Measurements from ENCODE around the gene LY6G5B. TPM values are rescaled to one million over a fixed set of nuclear protein-coding genes. Genes with fewer than 3 reads are reported as not detected.

Gene LY6G5B
- total and polyA plus RNA-seq, 2 of the 4 experiments (the other 2 are of a cell fraction) = 2.2 to 13.6 TPM

- peak; percentile 94 for ATAC-seq (ENCODE audit: low read depth)
- intact Hi-C loops (cut with micrococcal nuclease) = loop anchor here (1.0 to 2.0 kb wide), 3 partner anchors 28 to 131 kb away; no protein-coding TSS in a partner anchor
- CTCF ChIA-PET = interaction anchor here (0.7 to 1.3 kb wide), 3 partner anchors 13 to 88 kb away, joined by 3 read pairs; no protein-coding TSS in a partner anchor
These were observed 33.3 kb downstream of the LY6G5B start, which contains the start of gene ABHD16A for GRCh38 chr6:31702819-31703716. Gene ABHD16A (minus strand): TSS chr6:31703324. CDS start chr6:31703281, 43 bp downstream.

More at GRCh38 chr6:31702819-31703716, 33.3 kb downstream of the LY6G5B start, which contains the start of gene ABHD16A:
- no TSS peak for BruUV-seq (replicated peaks)
- H3K4me2 ChIP-seq (ENCODE audit: low read depth, low read length) = peak within 1 kb of the TSS; percentile 97
- no peak within 1 kb of the TSS for H2BK20ac ChIP-seq (ENCODE audit: low read depth, low read length)
- peak within 1 kb of the TSS; percentile 90 for H3K14ac ChIP-seq (replicated peaks; ENCODE audit: low read depth, low read length)
- peak within 1 kb of the TSS; percentile 88 for H2AK9ac ChIP-seq (replicated peaks; ENCODE audit: low read depth, low read length, poor library complexity)
- peaks cover 21 to 36% of the 10 kb centered on the region in 2 experiments for H3K79me1 ChIP-seq (ENCODE audit: low read depth in 1 of 2, low read length in 2 of 2)
- peak within 1 kb of the TSS; percentile 78 for H3K23ac ChIP-seq (ENCODE audit: low read depth, low read length)
- H4K5ac ChIP-seq (ENCODE audit: low read depth, low read length) = peak within 1 kb of the TSS; percentile 91
- 4% methylated on average over 29 of the region's 54 CpGs; no CpG with 5 or more reads in 1 of the 2 experiments for WGBS, 2 experiments (ENCODE audit: extremely low coverage in 2 of 2, insufficient read length in 1 of 2)
- peak within 1 kb of the TSS; percentile 70 for H3K4ac ChIP-seq (ENCODE audit: low read depth, low read length)
- DNase-seq = peak; percentile 98
- peak within 1 kb of the TSS; percentile 79 to 97 for H4K8ac ChIP-seq (ENCODE audit: low read depth in 2 of 2, low read length in 2 of 2)
- in situ Hi-C loops (cut with MboI; ENCODE audit: low sequenced_read_pairs) = no loop called here
- H3K9ac ChIP-seq (ENCODE audit: low read depth, low read length) = peak within 1 kb of the TSS; percentile 77
- peak within 1 kb of the TSS; percentile 92 for H2AFZ ChIP-seq (replicated peaks; ENCODE audit: low read length, poor library complexity)
- 0 out of 2 replicates have a peak, but pooled peaks cover 7% of the 10 kb centered on the region for H4K20me1 ChIP-seq (ENCODE audit: insufficient read depth, low read length)
- H2BK120ac ChIP-seq (ENCODE audit: low read depth, low read length) = peak within 1 kb of the TSS; percentile 9
- peaks cover 10% of the 10 kb centered on the region for H3K9me1 ChIP-seq (ENCODE audit: insufficient read depth, low read length)
- H3K36me3 ChIP-seq (ENCODE audit: control insufficient read depth, insufficient read depth, low read length) = peaks cover 10% of the 10 kb centered on the region
- peak within 1 kb of the TSS; percentile 83 for H3K18ac ChIP-seq (ENCODE audit: low read depth, low read length)
- POLR2A ChIA-PET (ENCODE audit: unreplicated experiment) = interaction anchor here (0.5 to 1.2 kb wide), 2 partner anchors 42 to 97 kb away, joined by 3 to 11 read pairs; partner anchors contain the start of gene C6orf47
- H2BK15ac ChIP-seq (ENCODE audit: low read depth, low read length) = peak within 1 kb of the TSS; percentile 21; the same call in 1 of the 3 replicates
- TF ChIP-seq CEBPB (IDR thresholded peaks at IDR 0.05; ENCODE audit: low read depth, low read length) (peak; percentile 100), MAZ (IDR thresholded peaks at IDR 0.05; ENCODE audit: borderline replicate concordance, low read depth, low read length) (peak; percentile 87; the same call in 1 of the 2 replicates), POLR2A (IDR thresholded peaks at IDR 0.05; ENCODE audit: low read depth, low read length) (peak; percentile 91), BHLHE40 (IDR thresholded peaks at IDR 0.05; ENCODE audit: low read depth, low read length) (peak; percentile 77), RCOR1 (IDR thresholded peaks at IDR 0.05; ENCODE audit: insufficient replicate concordance, low read length) (no peak), MXI1 (IDR thresholded peaks at IDR 0.05; ENCODE audit: borderline replicate concordance, low read depth, low read length) (peak; percentile 42; the same call in 1 of the 2 replicates)
- H3K4me1 ChIP-seq (ENCODE audit: control insufficient read depth, insufficient read depth, low read length) = peaks cover 6% of the 10 kb centered on the region
- H3K56ac ChIP-seq (ENCODE audit: extremely low read depth, insufficient read depth, low read length) = peak within 1 kb of the TSS; percentile 77
- dilution Hi-C loops (cut with HindIII; ENCODE audit: low sequenced_read_pairs, unreplicated experiment) = no loop called here
- H2BK5ac ChIP-seq (ENCODE audit: low read depth, low read length, poor library complexity, severe bottlenecking) = peak within 1 kb of the TSS; percentile 93
- no peaks in the 10 kb centered on the region for H3K9me3 ChIP-seq (ENCODE audit: control insufficient read depth, insufficient read depth, low read length)
- peak within 1 kb of the TSS; percentile 82 for H3K27ac ChIP-seq (ENCODE audit: insufficient read depth, low read length)
- peak within 1 kb of the TSS; percentile 77 for H4K91ac ChIP-seq (ENCODE audit: insufficient read depth, low read depth, low read length)
- peak within 1 kb of the TSS; percentile 67 for H3K4me3 ChIP-seq (ENCODE audit: insufficient read depth, low read depth, low read length)
- H2AK5ac ChIP-seq (ENCODE audit: low read depth, low read length) = peak within 1 kb of the TSS; percentile 35
- no peaks in the 10 kb centered on the region for H3K27me3 ChIP-seq (ENCODE audit: control insufficient read depth, insufficient read depth, low read length)

Measured in IMR-90 (cell line).